Liver (tissue), 9 donors: ENCODE data around the gene SLC22A5. TPM values are rescaled to one million over a fixed set of nuclear protein-coding genes. Genes with fewer than 3 reads are reported as not detected.

ENCODE experiments used
- DNase-seq: peaks from one replicate; pipeline ENCODE4 v3.0.0-alpha.2; 2017; ENCODE audit warnings: low spot score
- H3K27ac ChIP-seq, 2 donors: one replicate each; pipeline ENCODE4 v1.7.0; 2013; ENCODE audit warnings: inconsistent platforms in 2 of 2, low read length in 2 of 2, control low read depth in 1 of 2, low read depth in 1 of 2, mild to moderate bottlenecking in 1 of 2
- H3K27me3 ChIP-seq, 4 donors: one replicate each; pipeline versions ENCODE4 v1.6.1 to v1.7.0; 2013; ENCODE audit warnings: low read length in 3 of 4, inconsistent platforms in 1 of 4, mild to moderate bottlenecking in 1 of 4, moderate library complexity in 1 of 4; ENCODE audit not compliant: control insufficient read depth in 4 of 4, insufficient read depth in 4 of 4
- H3K36me3 ChIP-seq, 4 donors: one replicate each; pipeline versions ENCODE4 v1.6.1 to v1.7.0; 2013; ENCODE audit warnings: low read length in 3 of 4, mild to moderate bottlenecking in 3 of 4, low read depth in 1 of 4, moderate library complexity in 1 of 4; ENCODE audit not compliant: control insufficient read depth in 4 of 4, insufficient read depth in 3 of 4
- H3K4me1 ChIP-seq, 4 donors: one replicate each; pipeline versions ENCODE4 v1.6.1 to v1.7.0; 2013; ENCODE audit warnings: low read length in 3 of 4, mild to moderate bottlenecking in 3 of 4, moderate library complexity in 1 of 4; ENCODE audit not compliant: control insufficient read depth in 4 of 4, insufficient read depth in 4 of 4
- H3K4me3 ChIP-seq, 3 donors: one replicate each; pipeline versions ENCODE4 v1.6.1 to v1.7.0; 2013; ENCODE audit warnings: low read length in 3 of 3, control low read depth in 1 of 3, low read depth in 1 of 3, mild to moderate bottlenecking in 1 of 3
- H3K9ac ChIP-seq, 2 donors: one replicate each; pipeline ENCODE4 v1.7.0; 2013; ENCODE audit warnings: low read length in 2 of 2, mild to moderate bottlenecking in 2 of 2, moderate library complexity in 2 of 2, control low read depth in 1 of 2, low read depth in 1 of 2
- H3K9me3 ChIP-seq, 4 donors: one replicate each; pipeline versions ENCODE4 v1.6.1 to v1.7.0; 2013; ENCODE audit warnings: low read length in 3 of 4; ENCODE audit not compliant: control insufficient read depth in 4 of 4
- EGR1 ChIP-seq, 2 donors: IDR thresholded peaks; 2 replicates each; pipeline ENCODE4 v1.6.1; 2016 to 2018; ENCODE audit warnings: antibody characterized with exemption in 2 of 2, low read depth in 2 of 2
- FOXA1 ChIP-seq: IDR thresholded peaks from 2 replicates; pipeline ENCODE4 v1.6.1; 2016; ENCODE audit warnings: antibody characterized with exemption
- FOXA2 ChIP-seq: IDR thresholded peaks from 2 replicates; pipeline ENCODE4 v1.6.1; 2016; ENCODE audit warnings: antibody characterized with exemption
- GABPA ChIP-seq, 2 donors: IDR thresholded peaks in 1 of 2; conservative IDR thresholded peaks in 1 of 2; 2 replicates each; pipeline ENCODE4 v1.6.1; 2016; ENCODE audit warnings: antibody characterized with exemption in 2 of 2, mild to moderate bottlenecking in 1 of 2, moderate library complexity in 1 of 2
- HNF4A ChIP-seq, 2 donors: conservative IDR thresholded peaks; 2 replicates each; pipeline ENCODE4 v1.6.1; 2016; ENCODE audit warnings: antibody characterized with exemption in 2 of 2, mild to moderate bottlenecking in 2 of 2
- HNF4G ChIP-seq: IDR thresholded peaks from 2 replicates; pipeline ENCODE4 v1.6.1; 2016; ENCODE audit warnings: antibody characterized with exemption
- JUND ChIP-seq, 2 donors: IDR thresholded peaks; 2 replicates each; pipeline ENCODE4 v1.6.1; 2016; ENCODE audit warnings: antibody characterized with exemption in 2 of 2
- NR2F2 ChIP-seq: IDR thresholded peaks from 2 replicates; pipeline ENCODE4 v1.6.1; 2016; ENCODE audit warnings: antibody characterized with exemption
- RAD21 ChIP-seq, 2 donors: IDR thresholded peaks; 2 replicates each; pipeline ENCODE4 v1.6.1; 2016; ENCODE audit warnings: antibody characterized with exemption in 2 of 2, mild to moderate bottlenecking in 2 of 2
- RXRA ChIP-seq, 2 donors: IDR thresholded peaks; 2 replicates each; pipeline ENCODE4 v1.6.1; 2017 to 2018; ENCODE audit warnings: antibody characterized with exemption in 2 of 2, mild to moderate bottlenecking in 1 of 2
- SP1 ChIP-seq: IDR thresholded peaks from 2 replicates; pipeline ENCODE4 v1.6.1; 2018; ENCODE audit warnings: antibody characterized with exemption, mild to moderate bottlenecking
- TAF1 ChIP-seq: conservative IDR thresholded peaks from 2 replicates; pipeline ENCODE4 v1.6.1; 2016; ENCODE audit warnings: antibody characterized with exemption, mild to moderate bottlenecking
- YY1 ChIP-seq: IDR thresholded peaks from 2 replicates; pipeline ENCODE4 v1.6.1; 2016; ENCODE audit warnings: antibody characterized with exemption, mild to moderate bottlenecking
- WGBS: extraction: QIAGEN DNeasy Blood & Tissue Kit; methylation state at CpG from one replicate; pipeline ENCODE4 v1.1.7; 2013; 5-methylcytosine and 5-hydroxymethylcytosine counted together
- polyA plus RNA-seq, 2 donors: library from polyadenylated mRNA; stranded (reverse) in 1 of 2; unstranded in 1 of 2; fragments of 200-250 nt in 1 of 2; fragments of >200 nt in 1 of 2; fragmentation: Nextera tagmentation in 1 of 2; extraction: Ambion mirVana in 1 of 2; gene quantifications; one replicate each; pipeline versions ENCODE4 v1.2.1 to v1.2.3, GENCODE V29; 2013 to 2015
- total RNA-seq, 2 donors: library from RNA; depleted of rRNA; stranded (reverse); fragments of >200 nt; gene quantifications; one replicate each; pipeline ENCODE4 v1.2.3, GENCODE V29; 2014
- TF ChIP-seq, protein P1 (sequence below): IDR thresholded peaks from 2 replicates; pipeline ENCODE4 v1.6.1; 2016; ENCODE audit warnings: antibody characterized with exemption, mild to moderate bottlenecking
- TF ChIP-seq, protein P2 (sequence below): IDR thresholded peaks from 2 replicates; pipeline ENCODE4 v1.6.1; 2016; ENCODE audit warnings: antibody characterized with exemption
- TF ChIP-seq, protein P3 (sequence below): IDR thresholded peaks from 2 replicates; pipeline ENCODE4 v1.6.1; 2016; ENCODE audit warnings: antibody characterized with exemption
- TF ChIP-seq, protein P4 (sequence below): fragments of 150-350 bp; IDR thresholded peaks from 2 replicates; pipeline ENCODE4 v1.5.1; 2017; ENCODE audit warnings: improper control_type of control experiment, low read depth, low read length; ENCODE audit not compliant: missing input control
- TF ChIP-seq, protein P5 (sequence below): IDR thresholded peaks from 2 replicates; pipeline ENCODE4 v1.6.1; 2016; ENCODE audit warnings: antibody characterized with exemption
- donor health status: healthy.
- donor health status: healthy.
- donor health status: healthy.
- donor health status: healthy.
- donor health status: healthy.

The SLC22A5 gene
- total and polyA plus RNA-seq, 4 donors, result 3.4 to 12.7 (median 8.5) TPM

DNA sequence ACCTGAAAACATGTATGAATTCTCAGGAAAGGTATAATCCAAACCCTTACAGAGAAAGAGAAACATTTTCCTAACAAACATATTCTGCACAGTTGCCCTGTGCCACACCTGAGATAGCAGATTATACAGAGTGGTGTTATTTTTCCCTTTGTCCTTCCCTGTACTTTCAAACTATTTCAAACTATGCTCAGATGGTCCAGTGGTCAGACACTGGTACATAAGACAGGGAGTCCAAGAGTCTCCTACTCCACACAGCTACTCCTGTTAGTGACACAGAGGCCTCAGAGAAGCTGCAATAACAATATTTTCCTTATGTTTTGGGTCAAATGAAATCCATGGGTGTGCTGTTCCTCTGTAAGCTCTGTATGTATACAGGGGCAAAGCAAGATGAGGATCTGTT lies 30.0 kb upstream of the SLC22A5 start:
- Histone ChIP-seq H3K27ac (no peak overlapping the region), H3K9ac (no peak overlapping the region), H3K36me3 (peaks cover 0 to 7% (median 1%) of the 10 kb centered on the region in 4 donors), H3K27me3 (no peaks in the 10 kb centered on the region), H3K9me3 (no peaks in the 10 kb centered on the region), H3K4me1 (peaks cover 2 to 12% (median 4%) of the 10 kb centered on the region in 4 donors), H3K4me3 (no peak overlapping the region)
- DNase-seq, result no peak
- TF ChIP-seq, protein P1, sequence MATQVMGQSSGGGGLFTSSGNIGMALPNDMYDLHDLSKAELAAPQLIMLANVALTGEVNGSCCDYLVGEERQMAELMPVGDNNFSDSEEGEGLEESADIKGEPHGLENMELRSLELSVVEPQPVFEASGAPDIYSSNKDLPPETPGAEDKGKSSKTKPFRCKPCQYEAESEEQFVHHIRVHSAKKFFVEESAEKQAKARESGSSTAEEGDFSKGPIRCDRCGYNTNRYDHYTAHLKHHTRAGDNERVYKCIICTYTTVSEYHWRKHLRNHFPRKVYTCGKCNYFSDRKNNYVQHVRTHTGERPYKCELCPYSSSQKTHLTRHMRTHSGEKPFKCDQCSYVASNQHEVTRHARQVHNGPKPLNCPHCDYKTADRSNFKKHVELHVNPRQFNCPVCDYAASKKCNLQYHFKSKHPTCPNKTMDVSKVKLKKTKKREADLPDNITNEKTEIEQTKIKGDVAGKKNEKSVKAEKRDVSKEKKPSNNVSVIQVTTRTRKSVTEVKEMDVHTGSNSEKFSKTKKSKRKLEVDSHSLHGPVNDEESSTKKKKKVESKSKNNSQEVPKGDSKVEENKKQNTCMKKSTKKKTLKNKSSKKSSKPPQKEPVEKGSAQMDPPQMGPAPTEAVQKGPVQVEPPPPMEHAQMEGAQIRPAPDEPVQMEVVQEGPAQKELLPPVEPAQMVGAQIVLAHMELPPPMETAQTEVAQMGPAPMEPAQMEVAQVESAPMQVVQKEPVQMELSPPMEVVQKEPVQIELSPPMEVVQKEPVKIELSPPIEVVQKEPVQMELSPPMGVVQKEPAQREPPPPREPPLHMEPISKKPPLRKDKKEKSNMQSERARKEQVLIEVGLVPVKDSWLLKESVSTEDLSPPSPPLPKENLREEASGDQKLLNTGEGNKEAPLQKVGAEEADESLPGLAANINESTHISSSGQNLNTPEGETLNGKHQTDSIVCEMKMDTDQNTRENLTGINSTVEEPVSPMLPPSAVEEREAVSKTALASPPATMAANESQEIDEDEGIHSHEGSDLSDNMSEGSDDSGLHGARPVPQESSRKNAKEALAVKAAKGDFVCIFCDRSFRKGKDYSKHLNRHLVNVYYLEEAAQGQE, result no peak
- TF ChIP-seq YY1 (no peak), JUND (IDR thresholded peaks at IDR 0.05) (no peak), EGR1 (IDR thresholded peaks at IDR 0.05; ENCODE audit: low read depth in 2 of 2) (no peak), HNF4G (no peak), HNF4A (conservative IDR thresholded peaks at IDR 0.05) (no peak), RXRA (IDR thresholded peaks at IDR 0.05) (no peak), TAF1 (no peak), FOXA1 (no peak), GABPA (IDR thresholded peaks at IDR 0.05 in 1 of 2, conservative IDR thresholded peaks at IDR 0.05 in 1 of 2) (no peak)
- TF ChIP-seq, protein P2, sequence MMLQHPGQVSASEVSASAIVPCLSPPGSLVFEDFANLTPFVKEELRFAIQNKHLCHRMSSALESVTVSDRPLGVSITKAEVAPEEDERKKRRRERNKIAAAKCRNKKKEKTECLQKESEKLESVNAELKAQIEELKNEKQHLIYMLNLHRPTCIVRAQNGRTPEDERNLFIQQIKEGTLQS, result no peak
- TF ChIP-seq, protein P3, sequence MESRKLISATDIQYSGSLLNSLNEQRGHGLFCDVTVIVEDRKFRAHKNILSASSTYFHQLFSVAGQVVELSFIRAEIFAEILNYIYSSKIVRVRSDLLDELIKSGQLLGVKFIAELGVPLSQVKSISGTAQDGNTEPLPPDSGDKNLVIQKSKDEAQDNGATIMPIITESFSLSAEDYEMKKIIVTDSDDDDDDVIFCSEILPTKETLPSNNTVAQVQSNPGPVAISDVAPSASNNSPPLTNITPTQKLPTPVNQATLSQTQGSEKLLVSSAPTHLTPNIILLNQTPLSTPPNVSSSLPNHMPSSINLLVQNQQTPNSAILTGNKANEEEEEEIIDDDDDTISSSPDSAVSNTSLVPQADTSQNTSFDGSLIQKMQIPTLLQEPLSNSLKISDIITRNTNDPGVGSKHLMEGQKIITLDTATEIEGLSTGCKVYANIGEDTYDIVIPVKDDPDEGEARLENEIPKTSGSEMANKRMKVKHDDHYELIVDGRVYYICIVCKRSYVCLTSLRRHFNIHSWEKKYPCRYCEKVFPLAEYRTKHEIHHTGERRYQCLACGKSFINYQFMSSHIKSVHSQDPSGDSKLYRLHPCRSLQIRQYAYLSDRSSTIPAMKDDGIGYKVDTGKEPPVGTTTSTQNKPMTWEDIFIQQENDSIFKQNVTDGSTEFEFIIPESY, result no peak

DNA sequence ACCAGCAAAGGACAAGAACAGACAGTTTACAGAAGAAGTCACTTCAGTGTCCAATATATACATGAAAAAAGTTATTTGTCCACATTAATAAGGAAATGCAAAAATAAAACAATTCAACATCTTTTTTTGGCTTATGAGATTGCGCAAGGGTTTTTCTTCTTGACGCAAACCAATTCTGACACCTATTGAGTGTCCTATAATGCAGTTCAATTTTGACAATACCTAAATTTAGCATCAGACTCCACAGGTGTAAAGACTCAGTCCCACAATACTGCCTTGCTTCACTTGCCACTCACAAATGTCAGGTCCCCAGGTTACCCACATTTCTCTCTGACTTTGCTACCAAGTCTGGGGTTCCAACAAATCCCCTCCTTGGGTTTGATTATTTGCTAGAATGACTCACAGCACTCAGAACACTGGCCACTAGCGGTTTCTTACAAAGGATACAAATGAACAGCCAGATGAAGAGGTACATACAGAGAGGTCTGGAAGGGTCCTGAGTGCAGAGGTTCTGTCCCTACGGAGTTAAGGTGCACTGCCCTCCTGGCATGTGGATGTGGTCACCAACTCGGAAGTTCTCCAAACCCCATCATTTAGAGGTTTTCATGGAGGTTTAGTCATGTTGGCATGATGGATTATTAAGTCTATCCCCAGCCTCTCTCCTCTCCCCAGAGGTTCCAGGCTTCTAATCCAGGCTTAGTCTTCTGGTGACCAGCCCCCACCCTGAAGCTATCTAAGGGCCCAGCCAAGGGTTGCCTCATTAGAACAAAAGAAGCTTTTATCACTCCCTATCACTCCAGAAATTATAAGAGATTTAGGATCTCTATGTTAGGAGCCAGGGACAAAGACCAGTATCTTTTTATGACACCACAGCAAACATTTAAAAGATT lies 27.0 kb upstream of the SLC22A5 start:
- H3K36me3 ChIP-seq, result peaks cover 0 to 7% (median 1%) of the 10 kb centered on the region in 4 donors
- 82% methylated on average over 5 of the region's 5 CpGs for WGBS
- no peak overlapping the region for H3K4me3 ChIP-seq
- H3K9me3 ChIP-seq, result no peaks in the 10 kb centered on the region
- H3K27ac ChIP-seq, result no peak overlapping the region
- H3K9ac ChIP-seq, result no peak overlapping the region
- H3K4me1 ChIP-seq, result no peaks in the 10 kb centered on the region
- no peak for DNase-seq
- no peaks in the 10 kb centered on the region for H3K27me3 ChIP-seq
- no peak for TF ChIP-seq EGR1 (IDR thresholded peaks at IDR 0.05; ENCODE audit: low read depth in 2 of 2)
- no peak for TF ChIP-seq NR2F2
- TF ChIP-seq, protein P2, result no peak
- no peak for TF ChIP-seq FOXA2
- no peak for TF ChIP-seq HNF4A (conservative IDR thresholded peaks at IDR 0.05)
- TF ChIP-seq HNF4G, result no peak
- no peak for TF ChIP-seq SP1
- no peak for TF ChIP-seq GABPA (IDR thresholded peaks at IDR 0.05 in 1 of 2, conservative IDR thresholded peaks at IDR 0.05 in 1 of 2)
- no peak for TF ChIP-seq TAF1
- no peak for TF ChIP-seq JUND (IDR thresholded peaks at IDR 0.05)
- TF ChIP-seq, protein P1, result no peak
- no peak for TF ChIP-seq RXRA (IDR thresholded peaks at IDR 0.05)
- no peak for TF ChIP-seq RAD21 (IDR thresholded peaks at IDR 0.05)
- TF ChIP-seq, protein P4, sequence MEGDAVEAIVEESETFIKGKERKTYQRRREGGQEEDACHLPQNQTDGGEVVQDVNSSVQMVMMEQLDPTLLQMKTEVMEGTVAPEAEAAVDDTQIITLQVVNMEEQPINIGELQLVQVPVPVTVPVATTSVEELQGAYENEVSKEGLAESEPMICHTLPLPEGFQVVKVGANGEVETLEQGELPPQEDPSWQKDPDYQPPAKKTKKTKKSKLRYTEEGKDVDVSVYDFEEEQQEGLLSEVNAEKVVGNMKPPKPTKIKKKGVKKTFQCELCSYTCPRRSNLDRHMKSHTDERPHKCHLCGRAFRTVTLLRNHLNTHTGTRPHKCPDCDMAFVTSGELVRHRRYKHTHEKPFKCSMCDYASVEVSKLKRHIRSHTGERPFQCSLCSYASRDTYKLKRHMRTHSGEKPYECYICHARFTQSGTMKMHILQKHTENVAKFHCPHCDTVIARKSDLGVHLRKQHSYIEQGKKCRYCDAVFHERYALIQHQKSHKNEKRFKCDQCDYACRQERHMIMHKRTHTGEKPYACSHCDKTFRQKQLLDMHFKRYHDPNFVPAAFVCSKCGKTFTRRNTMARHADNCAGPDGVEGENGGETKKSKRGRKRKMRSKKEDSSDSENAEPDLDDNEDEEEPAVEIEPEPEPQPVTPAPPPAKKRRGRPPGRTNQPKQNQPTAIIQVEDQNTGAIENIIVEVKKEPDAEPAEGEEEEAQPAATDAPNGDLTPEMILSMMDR, result no peak
- TF ChIP-seq, protein P5, sequence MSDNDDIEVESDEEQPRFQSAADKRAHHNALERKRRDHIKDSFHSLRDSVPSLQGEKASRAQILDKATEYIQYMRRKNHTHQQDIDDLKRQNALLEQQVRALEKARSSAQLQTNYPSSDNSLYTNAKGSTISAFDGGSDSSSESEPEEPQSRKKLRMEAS, result no peak
